HepG2 (cell line): Measurements from ENCODE around the gene ABCC3. TPM values are rescaled to one million over a fixed set of nuclear protein-coding genes. Genes with fewer than 3 reads are reported as not detected.

Experiments
- CREB1 ChIP-seq, 2 experiments: fragments of 450-650 bp in 1 of 2; IDR thresholded peaks; 2 replicates each; pipeline ENCODE4 v1.6.1; 2016 to 2017; ENCODE audit warnings: control low read depth in 1 of 2, mild to moderate bottlenecking in 1 of 2, missing compliant biosample characterization in 1 of 2, missing genetic modification characterization in 1 of 2
- DR1 ChIP-seq: sonication (generic); formaldehyde crosslinking; IDR thresholded peaks from 2 replicates; pipeline ENCODE4 v1.8.0; 2021; ENCODE audit warnings: mild to moderate bottlenecking, missing genetic modification reagents, inconsistent platforms
- EP300 ChIP-seq, 3 experiments: sonication (generic) in 1 of 3; formaldehyde crosslinking in 1 of 3; IDR thresholded peaks; 2 replicates each; pipeline versions ENCODE4 v1.5.1 to v1.6.1; 2011 to 2020; ENCODE audit warnings: low read depth in 2 of 3, low read length in 2 of 3, borderline replicate concordance in 1 of 3, improper control_type of control experiment in 1 of 3, mild to moderate bottlenecking in 1 of 3, missing genetic modification reagents in 1 of 3, moderate library complexity in 1 of 3
- IRX3 ChIP-seq: sonication (generic); formaldehyde crosslinking; IDR thresholded peaks from 2 replicates; pipeline ENCODE4 v1.8.1; 2023; ENCODE audit warnings: mild to moderate bottlenecking, low read depth, missing genetic modification reagents, borderline replicate concordance
- JUN ChIP-seq: sonication (generic); formaldehyde crosslinking; IDR thresholded peaks from 2 replicates; pipeline ENCODE4 v1.4.0; 2020; ENCODE audit warnings: mild to moderate bottlenecking, missing genetic modification reagents
- KMT2B ChIP-seq: IDR thresholded peaks from 2 replicates; pipeline ENCODE4 v1.6.1; 2016; ENCODE audit warnings: missing genetic modification reagents, missing compliant biosample characterization
- MLX ChIP-seq: IDR thresholded peaks from 2 replicates; pipeline ENCODE4 v1.6.1; 2016
- NR0B2 ChIP-seq: sonication (generic); formaldehyde crosslinking; IDR thresholded peaks from 2 replicates; pipeline ENCODE4 v1.4.0; 2020; ENCODE audit warnings: mild to moderate bottlenecking, missing genetic modification reagents
- NR2F6 ChIP-seq, 2 experiments: IDR thresholded peaks; 2 replicates each; pipeline ENCODE4 v1.6.1; 2016; ENCODE audit warnings: antibody characterized with exemption in 1 of 2, mild to moderate bottlenecking in 1 of 2
- ONECUT2 ChIP-seq: sonication (generic); formaldehyde crosslinking; IDR thresholded peaks from 2 replicates; pipeline ENCODE4 v1.4.0; 2020; ENCODE audit warnings: missing genetic modification reagents
- POLR2AphosphoS5 ChIP-seq: IDR thresholded peaks from 2 replicates; pipeline ENCODE4 v1.6.1; 2012; ENCODE audit warnings: low read depth, low read length
- RBM22 ChIP-seq: fragments of 200-400 bp; formaldehyde crosslinking; optimal IDR thresholded peaks from 2 replicates; pipeline ENCODE3; 2017; ENCODE audit warnings: mild to moderate bottlenecking, low read length, moderate library complexity
- RFXAP ChIP-seq: sonication (generic); formaldehyde crosslinking; IDR thresholded peaks from 2 replicates; pipeline ENCODE4 v1.4.0; 2020; ENCODE audit warnings: missing genetic modification reagents, borderline replicate concordance
- SMC3 ChIP-seq: IDR thresholded peaks from 2 replicates; pipeline ENCODE4 v1.6.1; 2011; ENCODE audit warnings: low read length, improper control_type of control experiment
- SNAPC2 ChIP-seq: sonication (generic); formaldehyde crosslinking; IDR thresholded peaks from 2 replicates; pipeline ENCODE4 v1.8.1; 2022; ENCODE audit warnings: mild to moderate bottlenecking, missing genetic modification reagents
- STAG1 ChIP-seq: sonication (generic); formaldehyde crosslinking; IDR thresholded peaks from 2 replicates; pipeline ENCODE4 v1.4.0; 2020; ENCODE audit warnings: missing genetic modification reagents
- TMF1 ChIP-seq: sonication (generic); formaldehyde crosslinking; IDR thresholded peaks from 2 replicates; pipeline ENCODE4 v1.8.1; 2022; ENCODE audit warnings: low read depth, missing genetic modification reagents
- ZNF121 ChIP-seq: sonication (generic); formaldehyde crosslinking; IDR thresholded peaks from 2 replicates; pipeline ENCODE4 v1.5.0; 2020; ENCODE audit warnings: mild to moderate bottlenecking, missing genetic modification reagents
- ZNF234 ChIP-seq: sonication (generic); formaldehyde crosslinking; conservative IDR thresholded peaks from 2 replicates; pipeline ENCODE4 v1.5.1; 2020; ENCODE audit warnings: mild to moderate bottlenecking, missing genetic modification reagents
- ZNF430 ChIP-seq: sonication (generic); formaldehyde crosslinking; IDR thresholded peaks from 2 replicates; pipeline ENCODE4 v1.9.0; 2021; ENCODE audit warnings: mild to moderate bottlenecking, missing genetic modification reagents
- ZNF468 ChIP-seq: sonication (generic); formaldehyde crosslinking; IDR thresholded peaks from 2 replicates; pipeline ENCODE4 v1.8.0; 2022; ENCODE audit warnings: mild to moderate bottlenecking, moderate library complexity, missing genetic modification reagents
- ZNF572 ChIP-seq: sonication (generic); formaldehyde crosslinking; IDR thresholded peaks from 2 replicates; pipeline ENCODE4 v1.5.1; 2020; ENCODE audit warnings: mild to moderate bottlenecking, missing genetic modification reagents
- polyA plus RNA-seq, 8 experiments: library from polyadenylated mRNA; depleted of rRNA in 3 of 8; stranded (reverse) in 7 of 8; unstranded in 1 of 8; fragments of >200 nt; fragmentation: Illumina TruSeq in 4 of 8; extraction: Trizol in 4 of 8; gene quantifications; 2 replicates each; pipeline versions ENCODE4 v1.2.1 to v1.2.3, GENCODE V29; 2011 to 2016; ENCODE audit warnings: low read depth in 4 of 8, missing spikeins in 1 of 8, mixed read lengths in 1 of 8; ENCODE audit not compliant: insufficient read depth in 1 of 8
- total RNA-seq, 5 experiments: library from RNA; depleted of rRNA; stranded (reverse); fragments of >200 nt; fragmentation: Illumina TruSeq; extraction: Trizol; gene quantifications; 2 replicates each; pipeline ENCODE4 v1.2.3, GENCODE V29; 2016; ENCODE audit warnings: low read depth in 1 of 5
- TF ChIP-seq, protein P1 (sequence below): IDR thresholded peaks from 2 replicates; pipeline ENCODE4 v1.6.1; 2016; ENCODE audit warnings: missing compliant biosample characterization, missing genetic modification reagents, borderline replicate concordance
- TF ChIP-seq, protein P2 (sequence below): IDR thresholded peaks from 2 replicates; pipeline ENCODE4 v1.6.1; 2012; ENCODE audit warnings: inconsistent platforms
- TF ChIP-seq, protein P3 (sequence below): sonication (generic); formaldehyde crosslinking; IDR thresholded peaks from 2 replicates; pipeline ENCODE4 v1.4.0; 2020; ENCODE audit warnings: missing genetic modification reagents

The ABCC3 gene
- total and polyA plus RNA-seq, 2 of the 13 experiments (the other 11 are each of a cell fraction or from before 2014, with no cell fraction given) = 25.2 to 50.7 TPM

- TF ChIP-seq ZNF234 (CRISPR knock-in tag) (peak; percentile 90), MLX (CRISPR knock-in tag) (peak; percentile 16; the same call in 1 of the 2 replicates), JUN (peak; percentile 29; the same call in 1 of the 2 replicates), STAG1 (CRISPR knock-in tag) (no peak; the same call in 1 of the 2 replicates), IRX3 (CRISPR knock-in tag) (peak; percentile 95), POLR2AphosphoS5 (peak; percentile 97), SMC3 (no peak), ZNF572 (CRISPR knock-in tag) (peak; percentile 69; the same call in 1 of the 2 replicates), KMT2B (peak; percentile 91), ZNF430 (CRISPR knock-in tag) (peak; percentile 88), DR1 (CRISPR knock-in tag) (peak; percentile 77), ZNF121 (CRISPR knock-in tag) (no peak; the same call in 1 of the 2 replicates), CREB1 (IDR thresholded peaks at IDR 0.05) (no peak), CREB1 (CRISPR knock-in tag; IDR thresholded peaks at IDR 0.05) (no peak), NR2F6 (IDR thresholded peaks at IDR 0.05) (no peak), NR2F6 (CRISPR knock-in tag; IDR thresholded peaks at IDR 0.05) (peak; percentile 7), EP300 (IDR thresholded peaks at IDR 0.05; ENCODE audit: low read depth in 2 of 2, low read length in 2 of 2) (peak; percentile 36 to 50; a peak in 3 of 4 replicates), EP300 (CRISPR knock-in tag; IDR thresholded peaks at IDR 0.05; ENCODE audit: borderline replicate concordance) (no peak; the same call in 1 of the 2 replicates), TMF1 (CRISPR knock-in tag) (peak; percentile 67; the same call in 1 of the 2 replicates), ZNF468 (CRISPR knock-in tag) (peak; percentile 87; the same call in 1 of the 2 replicates), ONECUT2 (CRISPR knock-in tag) (peak; percentile 68), NR0B2 (CRISPR knock-in tag) (peak; percentile 51), RBM22 (no peak), SNAPC2 (CRISPR knock-in tag) (0 out of 2 replicates have a peak, but pooled peaks have one; percentile 4), RFXAP (CRISPR knock-in tag) (0 out of 2 replicates have a peak, but pooled peaks have one; percentile 88)
- TF ChIP-seq, protein P1, sequence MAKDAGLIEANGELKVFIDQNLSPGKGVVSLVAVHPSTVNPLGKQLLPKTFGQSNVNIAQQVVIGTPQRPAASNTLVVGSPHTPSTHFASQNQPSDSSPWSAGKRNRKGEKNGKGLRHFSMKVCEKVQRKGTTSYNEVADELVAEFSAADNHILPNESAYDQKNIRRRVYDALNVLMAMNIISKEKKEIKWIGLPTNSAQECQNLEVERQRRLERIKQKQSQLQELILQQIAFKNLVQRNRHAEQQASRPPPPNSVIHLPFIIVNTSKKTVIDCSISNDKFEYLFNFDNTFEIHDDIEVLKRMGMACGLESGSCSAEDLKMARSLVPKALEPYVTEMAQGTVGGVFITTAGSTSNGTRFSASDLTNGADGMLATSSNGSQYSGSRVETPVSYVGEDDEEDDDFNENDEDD (CRISPR knock-in tag) = peak; percentile 62; the same call in 1 of the 2 replicates
- TF ChIP-seq, protein P2, sequence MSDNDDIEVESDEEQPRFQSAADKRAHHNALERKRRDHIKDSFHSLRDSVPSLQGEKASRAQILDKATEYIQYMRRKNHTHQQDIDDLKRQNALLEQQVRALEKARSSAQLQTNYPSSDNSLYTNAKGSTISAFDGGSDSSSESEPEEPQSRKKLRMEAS = peak; percentile 94
- TF ChIP-seq, protein P3, sequence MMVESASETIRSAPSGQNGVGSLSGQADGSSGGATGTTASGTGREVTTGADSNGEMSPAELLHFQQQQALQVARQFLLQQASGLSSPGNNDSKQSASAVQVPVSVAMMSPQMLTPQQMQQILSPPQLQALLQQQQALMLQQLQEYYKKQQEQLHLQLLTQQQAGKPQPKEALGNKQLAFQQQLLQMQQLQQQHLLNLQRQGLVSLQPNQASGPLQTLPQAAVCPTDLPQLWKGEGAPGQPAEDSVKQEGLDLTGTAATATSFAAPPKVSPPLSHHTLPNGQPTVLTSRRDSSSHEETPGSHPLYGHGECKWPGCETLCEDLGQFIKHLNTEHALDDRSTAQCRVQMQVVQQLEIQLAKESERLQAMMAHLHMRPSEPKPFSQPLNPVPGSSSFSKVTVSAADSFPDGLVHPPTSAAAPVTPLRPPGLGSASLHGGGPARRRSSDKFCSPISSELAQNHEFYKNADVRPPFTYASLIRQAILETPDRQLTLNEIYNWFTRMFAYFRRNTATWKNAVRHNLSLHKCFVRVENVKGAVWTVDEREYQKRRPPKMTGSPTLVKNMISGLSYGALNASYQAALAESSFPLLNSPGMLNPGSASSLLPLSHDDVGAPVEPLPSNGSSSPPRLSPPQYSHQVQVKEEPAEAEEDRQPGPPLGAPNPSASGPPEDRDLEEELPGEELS = peak; percentile 56; the same call in 1 of the 2 replicates
Measured at GRCh38 chr17:50719144-50719923, 84.7 kb downstream of the ABCC3 start, which contains the start of gene LUC7L3 (continued).
